Measurements from ENCODE around the gene UBE2V1.

- TF ChIP-seq, protein P1, sequence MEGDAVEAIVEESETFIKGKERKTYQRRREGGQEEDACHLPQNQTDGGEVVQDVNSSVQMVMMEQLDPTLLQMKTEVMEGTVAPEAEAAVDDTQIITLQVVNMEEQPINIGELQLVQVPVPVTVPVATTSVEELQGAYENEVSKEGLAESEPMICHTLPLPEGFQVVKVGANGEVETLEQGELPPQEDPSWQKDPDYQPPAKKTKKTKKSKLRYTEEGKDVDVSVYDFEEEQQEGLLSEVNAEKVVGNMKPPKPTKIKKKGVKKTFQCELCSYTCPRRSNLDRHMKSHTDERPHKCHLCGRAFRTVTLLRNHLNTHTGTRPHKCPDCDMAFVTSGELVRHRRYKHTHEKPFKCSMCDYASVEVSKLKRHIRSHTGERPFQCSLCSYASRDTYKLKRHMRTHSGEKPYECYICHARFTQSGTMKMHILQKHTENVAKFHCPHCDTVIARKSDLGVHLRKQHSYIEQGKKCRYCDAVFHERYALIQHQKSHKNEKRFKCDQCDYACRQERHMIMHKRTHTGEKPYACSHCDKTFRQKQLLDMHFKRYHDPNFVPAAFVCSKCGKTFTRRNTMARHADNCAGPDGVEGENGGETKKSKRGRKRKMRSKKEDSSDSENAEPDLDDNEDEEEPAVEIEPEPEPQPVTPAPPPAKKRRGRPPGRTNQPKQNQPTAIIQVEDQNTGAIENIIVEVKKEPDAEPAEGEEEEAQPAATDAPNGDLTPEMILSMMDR (IDR thresholded peaks at IDR 0.05; ENCODE audit: insufficient read depth, low read length, poor library complexity, severe bottlenecking), result no peak
- TF ChIP-seq EZH2phosphoT487 (conservative IDR thresholded peaks at IDR 0.05; ENCODE audit: low read length), result no peak
These were observed 2.6 kb downstream of the UBE2V1 start for GRCh38 chr20:50110141-50111047.

Measured in SU-DHL-6 (cell line).